OCI-LY1 (cell line): ENCODE data around the gene DTHD1.
A peak's percentile ranks its signal among the peaks of the same experiment; 100 is the strongest.

Experiments
- H2AFZ ChIP-seq: fragments of 200-600 bp; sonication (generic), shearing (Covaris generic); 2 replicates; pipeline ENCODE4 v1.6.0; 2014; ENCODE audit warnings: antibody characterized with exemption, mild to moderate bottlenecking, low read length
- H3F3A ChIP-seq: fragments of 200-600 bp; sonication (generic), shearing (Covaris generic); 2 replicates; pipeline ENCODE4 v1.6.0; 2014; ENCODE audit warnings: mild to moderate bottlenecking, antibody characterized with exemption, low read length, moderate library complexity; ENCODE audit not compliant: insufficient read depth
- H3K27ac ChIP-seq: fragments of 200-600 bp; sonication (generic); 2 replicates; pipeline ENCODE4 v1.5.1; 2014; ENCODE audit warnings: low read length, mixed run types, mild to moderate bottlenecking, low read depth; ENCODE audit not compliant: poor library complexity, severe bottlenecking
- H3K27me3 ChIP-seq: fragments of 200-600 bp; sonication (generic); 2 replicates; pipeline ENCODE4 v1.6.0; 2014; ENCODE audit warnings: antibody characterized with exemption, mild to moderate bottlenecking, low read length, moderate library complexity; ENCODE audit not compliant: insufficient read depth
- H3K36me3 ChIP-seq: fragments of 200-600 bp; sonication (generic); 2 replicates; pipeline ENCODE4 v1.6.1; 2014; ENCODE audit warnings: mild to moderate bottlenecking, antibody characterized with exemption, low read length, moderate library complexity, mixed read lengths; ENCODE audit not compliant: insufficient read depth
- H3K4me1 ChIP-seq: fragments of 200-600 bp; sonication (generic); 2 replicates; pipeline ENCODE4 v1.5.1; 2014; ENCODE audit warnings: mild to moderate bottlenecking, low read length, moderate library complexity; ENCODE audit not compliant: insufficient read depth, severe bottlenecking
- H3K4me2 ChIP-seq: fragments of 200-600 bp; sonication (generic), shearing (Covaris generic); 2 replicates; pipeline ENCODE4 v1.6.1; 2014; ENCODE audit warnings: low read length
- H3K4me3 ChIP-seq: fragments of 200-600 bp; sonication (generic); 2 replicates; pipeline ENCODE4 v1.5.1; 2014; ENCODE audit warnings: low read length, low read depth, mild to moderate bottlenecking, mixed read lengths; ENCODE audit not compliant: poor library complexity, severe bottlenecking
- H3K79me2 ChIP-seq: fragments of 200-600 bp; shearing (Covaris generic); 2 replicates; pipeline ENCODE4 v1.6.1; 2016; ENCODE audit warnings: mixed run types, low read length, mixed read lengths; ENCODE audit not compliant: insufficient read depth
- H3K9ac ChIP-seq: fragments of 200-600 bp; sonication (generic), shearing (Covaris generic); 2 replicates; pipeline ENCODE4 v1.6.1; 2014; ENCODE audit warnings: mild to moderate bottlenecking, low read length, mixed read lengths
- H3K9me2 ChIP-seq: fragments of 200-600 bp; sonication (generic), shearing (Covaris generic); 2 replicates; pipeline ENCODE4 v1.6.1; 2014; ENCODE audit warnings: low read depth, mild to moderate bottlenecking, low read length, mixed read lengths
- H3K9me3 ChIP-seq: fragments of 200-600 bp; shearing (Covaris generic); 2 replicates; pipeline ENCODE4 v1.6.1; 2014; ENCODE audit warnings: low read length, mixed read lengths
- H4K20me1 ChIP-seq: fragments of 200-600 bp; sonication (generic), shearing (Covaris generic); 2 replicates; pipeline ENCODE4 v1.6.0; 2016; ENCODE audit warnings: mild to moderate bottlenecking, low read length; ENCODE audit not compliant: insufficient read depth
- CTCF ChIP-seq: fragments of 200-600 bp; sonication (generic), shearing (Covaris generic); IDR thresholded peaks from 2 replicates; pipeline ENCODE4 v1.5.1; 2017; ENCODE audit warnings: mild to moderate bottlenecking, antibody characterized with exemption, low read length, moderate library complexity, mixed read lengths
- EZH2 ChIP-seq: fragments of 200-600 bp; sonication (generic), shearing (Covaris generic); IDR thresholded peaks from 2 replicates; pipeline ENCODE4 v1.8.0; 2017; ENCODE audit warnings: borderline replicate concordance, mixed run types, mild to moderate bottlenecking, antibody characterized with exemption, low read length, moderate library complexity, mixed read lengths

DTHD1 gene

DNA sequence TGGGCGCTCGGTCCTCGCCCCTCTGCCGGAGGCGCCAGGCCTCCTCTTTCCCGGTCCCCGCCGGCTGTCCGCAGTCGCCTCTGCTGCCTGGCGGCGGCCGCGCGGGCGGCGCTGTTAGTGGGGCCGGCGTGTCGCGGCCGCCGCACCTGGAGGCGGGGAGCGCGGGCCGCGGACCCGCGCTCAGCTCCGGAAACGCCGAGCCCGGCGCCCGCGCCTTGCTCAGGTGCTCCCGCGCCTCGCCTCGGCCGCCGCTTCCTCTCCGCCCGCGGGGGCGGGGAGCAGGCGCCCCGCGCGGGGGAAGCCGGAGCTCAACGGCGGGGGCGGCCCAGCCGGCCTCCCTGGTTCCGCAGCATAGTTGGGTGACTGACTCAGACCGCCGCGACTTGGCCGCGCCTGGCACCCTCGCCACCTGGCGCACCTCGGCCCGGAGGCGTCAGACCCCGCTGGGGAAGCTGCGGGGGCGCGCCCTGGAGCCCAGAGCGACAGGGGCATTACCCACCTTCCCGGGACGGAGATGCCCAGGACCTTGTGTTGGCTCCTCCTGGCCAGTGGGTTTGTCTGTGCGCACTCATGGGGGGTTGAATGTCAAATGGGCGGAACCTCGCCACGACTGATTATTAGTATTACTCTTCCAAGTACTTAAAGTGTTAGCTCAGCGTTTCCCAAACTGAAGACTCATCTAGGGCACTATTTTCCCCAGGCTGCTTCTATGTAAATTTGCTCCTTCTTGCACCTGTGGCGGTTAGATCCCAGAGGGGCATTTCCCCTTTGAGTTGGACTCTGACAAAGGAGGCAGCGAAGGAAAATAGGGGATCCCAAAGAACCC is 36.9 kb upstream of the DTHD1 start, which contains the start of gene ARAP2:
Gene ARAP2 (minus strand): TSS at position 258 of the 826 bp plus-strand sequence. CDS start 15,028 bp downstream, outside the sequence.
- no peaks in the 10 kb centered on the region for H3K9me2 ChIP-seq
- peaks cover 44% of the 10 kb centered on the region for H3K4me1 ChIP-seq
- TF ChIP-seq EZH2 (no peak), CTCF (no peak; the same call in 1 of the 2 replicates)
- H3K79me2 ChIP-seq = peaks cover 45% of the 10 kb centered on the region
- H4K20me1 ChIP-seq = no peaks in the 10 kb centered on the region
- H3K4me2 ChIP-seq = peak within 1 kb of the TSS; percentile 87
- peaks cover 25% of the 10 kb centered on the region for H3K36me3 ChIP-seq
- H3K27me3 ChIP-seq = no peaks in the 10 kb centered on the region
- peak within 1 kb of the TSS; percentile 74 for H3K4me3 ChIP-seq
- peak within 1 kb of the TSS; percentile 87 for H3K9ac ChIP-seq
- H3K27ac ChIP-seq = peak within 1 kb of the TSS; percentile 84
- no peaks in the 10 kb centered on the region for H3K9me3 ChIP-seq
- H3F3A ChIP-seq = peaks cover 5% of the 10 kb centered on the region; the same call in 1 of the 2 replicates
- no peak within 1 kb of the TSS for H2AFZ ChIP-seq

DNA sequence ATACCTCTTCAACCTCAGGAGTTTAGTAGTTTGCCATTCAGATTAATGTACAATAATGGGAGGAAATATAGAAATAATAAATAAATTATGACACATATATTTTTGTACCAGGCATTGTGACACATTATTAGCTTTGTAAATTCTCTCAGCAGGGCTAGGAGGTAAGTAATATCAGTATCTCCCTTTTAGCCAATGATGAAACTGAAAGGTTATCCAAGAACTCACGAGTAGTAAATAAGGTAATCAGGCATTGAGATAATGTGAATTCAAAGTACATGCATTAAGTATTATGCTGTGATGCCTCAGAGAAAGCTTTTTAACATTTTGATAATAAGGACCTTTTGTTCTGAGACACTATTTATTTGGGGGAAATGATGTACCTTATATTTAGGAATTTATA is 31.8 kb upstream of the DTHD1 start:
- H3K4me2 ChIP-seq = no peak overlapping the region
- H3K9me3 ChIP-seq = no peaks in the 10 kb centered on the region

GRCh38 chr4:36251983-36252382 is 29.4 kb upstream of the DTHD1 start:
- H3K27me3 ChIP-seq = no peaks in the 10 kb centered on the region
- no peak overlapping the region for H3K4me3 ChIP-seq
- no peak overlapping the region for H3K4me2 ChIP-seq
- H2AFZ ChIP-seq = no peak overlapping the region
- H3K79me2 ChIP-seq = no peaks in the 10 kb centered on the region
- H3K4me1 ChIP-seq = peaks cover 44% of the 10 kb centered on the region
- peak overlapping the region; percentile 98 for H3K27ac ChIP-seq
- H3K9me3 ChIP-seq = no peaks in the 10 kb centered on the region
- TF ChIP-seq CTCF (no peak), EZH2 (no peak)
- no peak overlapping the region for H3K9ac ChIP-seq
- no peaks in the 10 kb centered on the region for H3K36me3 ChIP-seq
- H3K9me2 ChIP-seq = no peaks in the 10 kb centered on the region
- no peaks in the 10 kb centered on the region for H4K20me1 ChIP-seq
- 0 out of 2 replicates have a peak, but pooled peaks cover 5% of the 10 kb centered on the region for H3F3A ChIP-seq

More for the DNA sequence above, 31.8 kb upstream of the DTHD1 start:
- H3K79me2 ChIP-seq = no peaks in the 10 kb centered on the region
- H3K9me2 ChIP-seq = no peaks in the 10 kb centered on the region
- H3K36me3 ChIP-seq = no peaks in the 10 kb centered on the region
- H3K4me3 ChIP-seq = no peak overlapping the region
- H3F3A ChIP-seq = peaks cover 5% of the 10 kb centered on the region; the same call in 1 of the 2 replicates
- H4K20me1 ChIP-seq = no peaks in the 10 kb centered on the region
- TF ChIP-seq EZH2 = no peak
- no peak for TF ChIP-seq CTCF
- H3K27me3 ChIP-seq = no peaks in the 10 kb centered on the region
- H3K27ac ChIP-seq = no peak overlapping the region
- H3K9ac ChIP-seq = no peak overlapping the region
- peaks cover 37% of the 10 kb centered on the region for H3K4me1 ChIP-seq
- no peak overlapping the region for H2AFZ ChIP-seq
